PFSK-1 (cell line): ENCODE data around the gene POU2AF3.

Source experiments
- POLR2AphosphoS5 ChIP-seq: IDR thresholded peaks from 2 replicates; pipeline ENCODE4 v1.6.1; 2012; ENCODE audit warnings: low read depth, mild to moderate bottlenecking, control low read depth, low read length, moderate library complexity
- SIN3A ChIP-seq: IDR thresholded peaks from 2 replicates; pipeline ENCODE4 v1.6.1; 2012; ENCODE audit warnings: mild to moderate bottlenecking, low read length, moderate library complexity, borderline replicate concordance; ENCODE audit not compliant: insufficient read depth
- TAF1 ChIP-seq: IDR thresholded peaks from 2 replicates; pipeline ENCODE4 v1.6.1; 2012; ENCODE audit warnings: low read length, control low read depth, borderline replicate concordance; ENCODE audit not compliant: insufficient read depth
- TF ChIP-seq, protein P1 (sequence below), 2 experiments: IDR thresholded peaks; 2 replicates each; pipeline versions ENCODE4 v1.6.1 to v1.8.0; 2011 to 2012; ENCODE audit warnings: low read depth in 2 of 2, low read length in 2 of 2, control low read depth in 1 of 2, inconsistent platforms in 1 of 2, mild to moderate bottlenecking in 1 of 2, moderate library complexity in 1 of 2; ENCODE audit not compliant: insufficient read depth in 1 of 2

DNA sequence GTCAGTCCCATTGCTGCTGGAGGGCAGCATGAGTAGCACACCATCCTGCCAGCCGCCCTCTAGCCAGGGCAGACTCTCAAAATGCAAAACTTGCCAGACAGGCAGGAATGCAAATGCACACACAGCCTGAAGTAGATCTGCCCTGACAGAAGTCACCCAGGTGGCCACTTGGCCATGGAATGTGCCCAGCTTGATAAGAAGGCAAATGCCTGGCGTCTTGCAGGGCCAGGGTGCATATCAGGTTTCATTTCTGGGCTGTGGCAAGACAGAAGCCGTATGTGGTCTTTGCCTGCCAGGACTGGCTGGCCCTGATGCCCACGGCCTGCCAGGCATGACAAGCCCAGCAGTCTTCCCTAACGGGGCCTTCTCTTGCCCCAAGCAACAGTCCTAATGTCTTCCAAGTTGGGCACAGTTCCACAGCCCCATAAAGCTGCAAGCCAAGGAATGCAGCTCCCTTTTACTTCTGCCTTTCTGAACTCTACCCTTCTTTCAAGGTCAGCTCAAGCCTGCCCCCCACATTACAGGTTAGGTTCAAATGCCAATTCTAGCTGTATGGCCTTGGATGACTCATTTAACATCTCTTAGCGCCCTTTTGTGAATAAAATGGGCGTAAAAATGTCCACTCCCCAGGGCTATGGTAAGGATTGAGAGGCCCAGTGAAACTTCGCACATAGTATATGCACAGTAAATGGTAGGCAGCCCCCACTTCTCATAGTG, 29.7 kb downstream of the POU2AF3 start:
- TF ChIP-seq, protein P1, sequence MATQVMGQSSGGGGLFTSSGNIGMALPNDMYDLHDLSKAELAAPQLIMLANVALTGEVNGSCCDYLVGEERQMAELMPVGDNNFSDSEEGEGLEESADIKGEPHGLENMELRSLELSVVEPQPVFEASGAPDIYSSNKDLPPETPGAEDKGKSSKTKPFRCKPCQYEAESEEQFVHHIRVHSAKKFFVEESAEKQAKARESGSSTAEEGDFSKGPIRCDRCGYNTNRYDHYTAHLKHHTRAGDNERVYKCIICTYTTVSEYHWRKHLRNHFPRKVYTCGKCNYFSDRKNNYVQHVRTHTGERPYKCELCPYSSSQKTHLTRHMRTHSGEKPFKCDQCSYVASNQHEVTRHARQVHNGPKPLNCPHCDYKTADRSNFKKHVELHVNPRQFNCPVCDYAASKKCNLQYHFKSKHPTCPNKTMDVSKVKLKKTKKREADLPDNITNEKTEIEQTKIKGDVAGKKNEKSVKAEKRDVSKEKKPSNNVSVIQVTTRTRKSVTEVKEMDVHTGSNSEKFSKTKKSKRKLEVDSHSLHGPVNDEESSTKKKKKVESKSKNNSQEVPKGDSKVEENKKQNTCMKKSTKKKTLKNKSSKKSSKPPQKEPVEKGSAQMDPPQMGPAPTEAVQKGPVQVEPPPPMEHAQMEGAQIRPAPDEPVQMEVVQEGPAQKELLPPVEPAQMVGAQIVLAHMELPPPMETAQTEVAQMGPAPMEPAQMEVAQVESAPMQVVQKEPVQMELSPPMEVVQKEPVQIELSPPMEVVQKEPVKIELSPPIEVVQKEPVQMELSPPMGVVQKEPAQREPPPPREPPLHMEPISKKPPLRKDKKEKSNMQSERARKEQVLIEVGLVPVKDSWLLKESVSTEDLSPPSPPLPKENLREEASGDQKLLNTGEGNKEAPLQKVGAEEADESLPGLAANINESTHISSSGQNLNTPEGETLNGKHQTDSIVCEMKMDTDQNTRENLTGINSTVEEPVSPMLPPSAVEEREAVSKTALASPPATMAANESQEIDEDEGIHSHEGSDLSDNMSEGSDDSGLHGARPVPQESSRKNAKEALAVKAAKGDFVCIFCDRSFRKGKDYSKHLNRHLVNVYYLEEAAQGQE (IDR thresholded peaks at IDR 0.05; ENCODE audit: insufficient read depth in 1 of 2, low read depth in 2 of 2, low read length in 2 of 2) = no peak
- TF ChIP-seq TAF1 = no peak
- no peak for TF ChIP-seq POLR2AphosphoS5
- TF ChIP-seq SIN3A = no peak
